HG03064 (cell line): ENCODE results near the gene ASPSCR1.
A peak's percentile ranks its signal among the peaks of the same experiment; 100 is the strongest.

Experiments used
- ATAC-seq: cut with Tn5 transposase; IDR thresholded peaks from one replicate; pipeline ENCODE4 v1.9.1; 2021; ENCODE audit warnings: low read depth; ENCODE audit not compliant: unreplicated experiment

The ASPSCR1 gene, protein sequence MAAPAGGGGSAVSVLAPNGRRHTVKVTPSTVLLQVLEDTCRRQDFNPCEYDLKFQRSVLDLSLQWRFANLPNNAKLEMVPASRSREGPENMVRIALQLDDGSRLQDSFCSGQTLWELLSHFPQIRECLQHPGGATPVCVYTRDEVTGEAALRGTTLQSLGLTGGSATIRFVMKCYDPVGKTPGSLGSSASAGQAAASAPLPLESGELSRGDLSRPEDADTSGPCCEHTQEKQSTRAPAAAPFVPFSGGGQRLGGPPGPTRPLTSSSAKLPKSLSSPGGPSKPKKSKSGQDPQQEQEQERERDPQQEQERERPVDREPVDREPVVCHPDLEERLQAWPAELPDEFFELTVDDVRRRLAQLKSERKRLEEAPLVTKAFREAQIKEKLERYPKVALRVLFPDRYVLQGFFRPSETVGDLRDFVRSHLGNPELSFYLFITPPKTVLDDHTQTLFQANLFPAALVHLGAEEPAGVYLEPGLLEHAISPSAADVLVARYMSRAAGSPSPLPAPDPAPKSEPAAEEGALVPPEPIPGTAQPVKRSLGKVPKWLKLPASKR

DNA sequence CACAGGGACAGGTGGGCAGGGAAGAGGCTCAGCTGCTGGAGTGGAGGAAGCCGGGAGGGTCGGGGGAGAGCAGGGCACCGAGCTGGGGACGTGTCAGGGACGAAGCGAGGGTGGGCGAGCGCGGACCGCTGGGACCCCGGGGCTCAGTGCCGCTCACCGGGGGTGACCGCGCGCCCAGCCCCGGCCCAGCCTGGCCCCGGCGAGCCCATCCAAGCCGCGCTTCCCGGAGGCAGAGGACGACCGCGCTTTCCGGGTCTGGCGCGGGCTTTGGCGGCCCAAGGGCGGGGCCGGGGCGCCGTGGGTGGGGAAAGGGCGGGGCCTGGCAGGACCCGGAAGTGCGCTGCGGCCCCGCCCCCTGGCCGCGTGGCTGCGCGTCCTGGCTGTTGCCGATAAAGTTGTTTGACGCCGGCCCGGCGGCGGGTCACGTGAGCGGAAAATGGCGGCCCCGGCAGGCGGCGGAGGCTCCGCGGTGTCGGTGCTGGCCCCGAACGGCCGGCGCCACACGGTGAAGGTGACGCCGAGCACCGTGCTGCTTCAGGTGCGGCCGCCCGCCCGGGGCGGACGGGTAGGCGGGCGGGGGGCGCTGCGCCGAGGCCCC, at the start of gene ASPSCR1:
ASPSCR1 (plus strand) TSS at position 419 of the 598 bp plus-strand sequence; CDS start at position 437, 18 bp downstream.
- ATAC-seq, result peak; percentile 72

DNA sequence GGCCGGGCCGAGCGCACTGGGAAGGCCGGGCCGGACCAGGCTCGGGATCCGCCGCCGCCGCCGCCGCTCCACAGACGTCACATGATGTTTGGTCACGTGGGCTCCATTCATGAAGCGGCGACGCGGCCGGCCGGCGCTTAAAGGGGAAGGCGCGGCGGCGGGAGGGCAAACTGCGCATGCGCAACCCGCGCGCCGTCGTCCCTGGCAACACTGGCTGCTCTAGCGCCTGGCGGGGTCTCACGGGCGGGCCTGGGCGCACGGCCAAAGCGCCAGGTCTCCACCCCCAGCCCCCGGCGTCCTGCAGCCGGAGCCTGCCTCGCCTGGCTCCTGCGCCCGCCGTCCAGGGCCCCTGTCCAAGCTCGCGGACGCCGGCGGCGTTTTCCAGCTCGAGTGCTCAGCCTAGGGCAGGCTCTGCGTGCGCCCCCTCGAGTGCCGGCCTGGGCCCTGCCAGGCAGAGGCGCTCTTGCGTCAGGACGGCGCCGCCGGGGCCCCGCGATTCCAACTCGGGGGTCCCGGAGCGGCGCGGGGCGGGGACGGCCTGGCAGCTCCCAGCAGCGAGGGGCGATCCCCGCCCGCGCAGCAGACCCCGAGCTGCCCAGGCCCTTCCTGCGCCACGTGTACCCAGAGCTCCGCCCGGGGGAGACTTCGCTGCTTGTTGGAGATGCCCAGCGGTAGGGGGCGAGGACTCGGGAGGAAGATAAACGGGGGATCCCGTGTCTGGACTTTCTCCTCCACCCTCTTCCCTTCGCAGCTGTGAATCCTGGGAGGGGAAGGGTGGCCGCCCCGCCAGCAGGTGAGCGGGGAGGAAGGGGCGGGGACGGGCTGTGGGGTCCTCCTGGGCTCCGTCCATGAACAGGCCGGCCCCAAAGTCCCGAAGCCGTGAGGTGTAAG, 49.5 kb upstream of the ASPSCR1 start, which contains the start of gene MAFG:
MAFG (minus strand) TSS at position 83 of the 891 bp plus-strand sequence. CDS start 4,550 bp downstream, outside the sequence.
- peak; percentile 56 for ATAC-seq

DNA sequence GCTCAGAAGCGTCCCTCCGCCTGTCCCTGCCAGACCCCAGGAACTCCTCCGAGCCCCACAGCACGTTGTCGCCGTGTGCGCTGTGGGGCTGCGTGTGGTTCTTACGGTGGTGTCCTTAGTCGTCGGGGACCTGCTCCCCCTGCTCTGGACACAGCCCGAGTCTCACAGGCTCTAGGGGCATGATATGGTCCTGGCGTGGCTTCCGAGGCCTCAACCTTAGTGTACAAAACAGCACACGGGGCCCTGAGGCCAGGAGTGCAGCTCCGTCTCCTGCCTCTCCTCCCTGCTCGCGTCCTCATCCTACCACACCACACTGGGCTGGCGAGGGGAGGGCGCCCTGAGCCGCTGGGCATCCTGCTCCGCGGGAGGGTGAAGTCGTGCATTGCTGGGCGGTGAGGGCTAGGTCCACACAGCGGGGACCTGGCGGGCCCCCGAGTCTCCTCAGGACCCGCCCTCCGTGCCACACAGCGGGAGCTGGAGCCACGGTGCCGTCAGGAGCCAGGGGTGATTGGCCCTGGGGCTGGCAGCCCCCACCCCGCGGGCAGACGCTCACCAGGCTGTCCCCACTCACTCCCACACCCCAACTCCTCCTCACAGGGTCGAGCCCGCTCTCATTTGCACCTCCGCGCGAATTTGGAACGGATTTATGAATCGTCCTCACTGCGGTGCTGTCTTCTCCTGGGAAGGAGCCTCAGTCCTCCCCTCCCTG, 48.7 kb upstream of the ASPSCR1 start:
- ATAC-seq, result no peak

DNA sequence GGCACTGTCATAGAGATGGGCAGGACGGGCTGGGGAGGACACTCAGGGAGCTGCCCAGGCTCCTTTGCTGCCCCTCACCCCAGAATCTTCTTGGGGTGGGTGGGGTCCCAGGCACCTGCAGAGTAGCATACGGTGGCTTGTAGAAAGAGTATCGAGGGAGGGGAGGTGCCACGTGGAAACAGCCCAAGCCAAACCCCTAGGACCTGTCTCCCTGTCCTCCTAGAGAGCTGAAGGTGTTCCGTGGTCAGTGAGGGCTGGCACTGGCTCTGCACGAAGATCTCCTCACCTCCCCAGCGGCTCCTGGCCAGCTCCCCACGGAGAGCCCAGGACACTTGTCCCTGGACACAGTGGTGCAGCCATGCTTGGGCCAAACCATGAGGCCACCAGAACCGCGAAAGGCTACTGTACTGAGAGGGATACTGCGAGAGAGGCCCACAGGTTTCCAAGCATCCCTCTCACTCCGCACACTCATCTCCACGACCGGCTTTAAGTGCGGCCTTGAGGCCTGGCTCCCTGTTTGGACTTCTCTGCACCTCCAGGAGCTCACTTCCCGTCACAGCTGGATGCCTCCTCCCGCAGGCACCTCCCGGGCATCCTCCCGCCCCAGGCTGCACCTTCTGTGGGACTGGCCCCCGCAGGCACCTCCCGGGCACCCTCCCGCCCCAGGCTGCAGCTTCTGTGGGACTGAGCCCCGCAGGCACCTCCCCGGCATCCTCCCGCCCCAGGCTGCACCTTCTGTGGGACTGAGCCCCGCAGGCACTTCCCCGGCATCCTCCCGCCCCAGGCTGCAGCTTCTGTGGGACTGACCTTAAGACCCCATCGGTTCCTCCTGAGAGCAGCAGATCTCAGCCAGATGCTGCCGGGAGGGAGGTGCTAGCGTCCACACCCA, 47.9 kb upstream of the ASPSCR1 start:
- no peak for ATAC-seq

DNA sequence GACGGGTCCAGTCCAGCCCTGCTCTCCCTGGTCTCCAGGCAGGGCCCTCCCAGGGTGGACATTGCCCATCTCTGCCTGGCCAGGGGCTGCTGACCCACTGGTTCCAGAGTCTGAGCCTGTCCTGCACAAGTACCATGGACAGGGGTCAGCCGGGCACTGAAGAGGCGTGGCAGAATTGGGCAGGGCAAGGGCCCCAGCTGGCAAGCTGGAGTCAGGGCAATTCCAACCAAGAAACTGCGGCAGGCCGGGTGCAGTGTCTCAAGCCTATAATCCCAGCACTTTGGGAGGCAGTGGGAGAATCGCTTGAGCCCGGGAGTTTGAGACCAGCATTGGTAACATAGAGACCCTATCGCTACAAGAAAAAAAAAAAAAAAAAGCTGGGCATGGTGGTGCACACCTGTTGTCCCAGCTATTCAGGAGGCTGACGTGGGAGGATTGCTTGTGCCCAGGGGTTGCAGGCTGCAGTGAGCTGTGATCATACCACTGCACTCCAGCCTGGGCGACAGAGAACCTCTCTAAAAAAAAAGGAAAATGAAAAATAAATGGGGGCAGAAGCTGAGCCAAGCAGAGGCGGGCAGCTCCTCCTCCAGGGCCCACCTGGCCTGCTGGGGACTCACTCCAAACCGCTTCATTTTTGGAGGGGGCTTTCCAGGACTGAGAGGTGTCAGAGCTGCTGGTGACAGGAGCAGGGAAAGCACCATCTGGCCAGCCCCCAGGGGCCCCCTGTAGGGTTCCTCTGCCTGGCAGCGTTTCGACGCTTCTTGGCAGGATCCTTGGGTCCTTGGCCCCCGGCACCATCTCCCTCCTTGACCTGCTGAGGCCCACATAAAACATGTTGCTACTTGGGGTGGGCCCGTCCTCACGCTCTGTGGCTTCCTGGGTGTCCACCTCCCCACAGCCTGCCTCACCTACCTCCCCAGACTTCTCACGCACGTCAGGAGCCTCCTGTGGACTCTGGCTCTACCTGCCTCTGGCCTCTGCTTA, 47.0 kb upstream of the ASPSCR1 start:
- no peak for ATAC-seq

DNA sequence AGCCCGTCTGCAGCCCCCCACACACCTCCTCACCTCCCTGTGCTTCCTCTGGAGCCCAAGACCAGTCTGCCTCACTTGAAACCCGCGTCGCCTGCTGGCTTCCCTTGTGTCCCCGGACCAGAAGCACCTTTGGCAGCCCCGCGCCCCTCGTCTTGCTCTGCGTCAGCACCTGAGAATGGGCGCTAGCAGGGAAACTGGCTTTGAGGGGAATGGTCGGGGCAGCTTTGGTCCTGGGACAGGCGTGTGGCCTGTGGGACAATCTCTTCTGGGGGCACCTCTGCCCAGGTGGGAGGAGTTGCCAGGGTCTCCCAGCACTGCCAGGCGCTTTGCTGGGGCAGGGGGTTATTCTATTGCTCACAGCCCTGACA, 46.3 kb upstream of the ASPSCR1 start:
- no peak for ATAC-seq

DNA sequence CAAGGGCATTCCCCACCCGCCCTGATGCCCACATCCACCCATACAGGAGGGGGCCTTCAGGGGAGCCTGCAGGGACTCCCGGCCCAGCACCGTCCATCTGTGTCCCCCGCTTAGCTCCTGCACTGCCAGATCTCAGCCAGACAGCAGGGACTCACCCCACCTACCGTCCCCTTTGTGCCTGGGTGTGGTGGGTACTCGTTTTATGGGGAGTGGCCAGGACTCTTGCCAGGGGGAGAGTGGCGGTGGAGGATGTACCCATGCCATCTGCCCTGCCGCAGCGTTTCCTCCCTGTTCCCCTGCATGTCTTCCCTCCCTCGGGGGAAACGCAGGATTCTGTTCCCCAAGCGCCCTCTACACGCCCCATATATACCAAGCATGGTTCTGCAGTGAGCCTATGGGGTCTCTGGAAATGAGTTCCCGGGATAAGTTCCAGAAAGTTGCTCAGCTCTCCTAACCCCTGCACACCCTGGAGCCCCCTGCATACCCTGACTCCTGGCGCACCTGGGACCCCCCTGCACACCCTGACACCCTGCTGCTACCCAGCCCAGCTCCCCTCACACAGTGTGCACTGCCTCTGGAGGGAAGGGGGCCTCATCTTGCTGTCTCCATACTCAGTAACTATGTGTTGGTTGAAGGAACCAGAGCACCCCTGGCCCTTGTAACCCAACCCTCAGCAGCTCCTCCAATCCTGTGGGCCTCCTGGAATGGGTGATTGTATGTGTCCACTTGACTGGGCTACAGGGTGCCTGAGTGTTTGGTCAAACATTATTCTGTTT, 45.7 kb upstream of the ASPSCR1 start:
- no peak for ATAC-seq

DNA sequence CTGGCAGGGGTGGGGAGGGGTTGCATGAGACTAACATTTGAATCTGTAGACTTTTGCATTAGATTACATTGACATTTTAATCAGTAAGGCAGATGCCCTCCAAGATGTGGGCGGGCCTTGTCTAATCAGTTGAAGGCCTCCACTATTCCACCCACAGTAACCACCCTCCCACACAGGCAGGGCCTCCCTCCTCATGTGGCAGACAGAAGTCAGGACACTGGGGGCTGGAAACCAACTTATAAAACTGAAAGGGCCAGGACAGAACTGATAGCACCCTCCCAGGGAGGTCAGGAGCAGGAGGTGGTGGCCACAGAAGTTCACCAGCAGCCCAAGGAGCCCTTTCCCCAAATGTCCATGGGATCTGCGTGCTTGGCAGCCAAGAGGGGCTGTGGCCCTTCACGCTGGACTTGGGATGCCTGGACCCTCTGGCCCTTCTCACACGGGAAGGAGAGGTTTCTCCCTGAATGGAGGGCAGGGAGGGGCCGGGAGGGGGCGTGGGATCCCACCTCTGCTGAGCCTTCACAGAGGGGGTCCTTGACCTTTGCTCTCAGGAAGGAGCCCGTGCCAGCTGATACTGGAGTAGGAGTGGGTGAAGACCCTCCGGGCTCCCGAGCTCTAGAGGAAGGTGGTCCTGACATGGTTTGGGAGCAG, 45.0 kb upstream of the ASPSCR1 start:
- no peak for ATAC-seq

DNA sequence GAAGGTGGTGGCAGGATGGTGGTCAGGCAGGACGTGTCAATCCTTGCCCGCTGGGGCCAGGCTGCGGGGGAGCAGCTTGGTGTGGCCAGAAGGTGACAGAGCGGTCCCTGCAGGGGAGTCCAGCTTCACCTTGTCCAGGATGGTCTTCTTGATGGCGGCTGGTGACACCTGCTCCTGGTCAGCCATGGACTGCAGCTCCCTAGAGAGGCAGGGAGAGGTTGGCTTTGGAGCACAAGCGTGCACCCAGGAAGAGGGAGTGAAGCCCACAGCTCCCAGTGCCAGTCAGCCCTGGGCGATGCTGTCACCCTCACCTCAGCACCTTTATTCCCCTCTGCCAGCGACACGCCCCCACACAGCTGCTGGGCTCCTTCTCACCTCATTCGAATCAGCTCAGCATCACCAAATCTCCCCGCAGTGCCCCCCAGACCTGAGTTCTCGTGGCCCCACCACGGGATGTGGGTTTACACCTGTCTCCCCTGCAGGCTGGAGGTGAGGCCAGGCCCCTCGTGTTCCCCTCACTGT, 44.2 kb upstream of the ASPSCR1 start:
- no peak for ATAC-seq

DNA sequence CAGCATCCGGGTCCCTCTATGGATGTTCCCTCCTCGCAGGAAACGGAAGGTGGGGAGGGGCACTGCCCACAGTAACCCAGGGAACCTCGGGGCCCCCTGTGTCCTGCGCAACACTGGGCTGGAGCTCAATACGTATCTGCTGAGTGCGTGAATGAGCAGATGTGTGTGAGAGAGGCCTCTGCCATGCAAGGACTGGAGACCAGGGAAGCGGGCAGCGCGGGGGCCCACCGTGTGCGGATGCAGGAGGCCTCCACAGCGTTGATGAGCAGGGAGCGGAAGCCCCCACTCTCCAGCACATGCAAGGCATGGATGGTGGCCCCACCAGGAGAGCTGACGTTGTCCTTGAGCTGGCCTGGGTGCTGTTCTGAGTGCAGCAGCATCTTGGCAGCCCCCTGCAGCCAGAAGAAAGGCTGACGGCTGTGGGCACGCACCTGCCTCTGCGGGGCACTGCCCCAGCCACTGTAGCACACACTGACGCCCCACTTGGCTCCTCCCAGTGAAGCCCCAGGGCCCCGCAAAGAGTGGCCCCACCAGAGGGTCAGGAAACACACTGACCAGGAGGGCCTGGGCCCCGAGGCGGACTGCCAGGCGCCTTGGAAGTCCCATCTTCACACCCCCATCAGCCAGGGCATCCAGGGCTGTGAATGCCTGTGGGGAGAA, 43.2 kb upstream of the ASPSCR1 start:
- ATAC-seq, result no peak

DNA sequence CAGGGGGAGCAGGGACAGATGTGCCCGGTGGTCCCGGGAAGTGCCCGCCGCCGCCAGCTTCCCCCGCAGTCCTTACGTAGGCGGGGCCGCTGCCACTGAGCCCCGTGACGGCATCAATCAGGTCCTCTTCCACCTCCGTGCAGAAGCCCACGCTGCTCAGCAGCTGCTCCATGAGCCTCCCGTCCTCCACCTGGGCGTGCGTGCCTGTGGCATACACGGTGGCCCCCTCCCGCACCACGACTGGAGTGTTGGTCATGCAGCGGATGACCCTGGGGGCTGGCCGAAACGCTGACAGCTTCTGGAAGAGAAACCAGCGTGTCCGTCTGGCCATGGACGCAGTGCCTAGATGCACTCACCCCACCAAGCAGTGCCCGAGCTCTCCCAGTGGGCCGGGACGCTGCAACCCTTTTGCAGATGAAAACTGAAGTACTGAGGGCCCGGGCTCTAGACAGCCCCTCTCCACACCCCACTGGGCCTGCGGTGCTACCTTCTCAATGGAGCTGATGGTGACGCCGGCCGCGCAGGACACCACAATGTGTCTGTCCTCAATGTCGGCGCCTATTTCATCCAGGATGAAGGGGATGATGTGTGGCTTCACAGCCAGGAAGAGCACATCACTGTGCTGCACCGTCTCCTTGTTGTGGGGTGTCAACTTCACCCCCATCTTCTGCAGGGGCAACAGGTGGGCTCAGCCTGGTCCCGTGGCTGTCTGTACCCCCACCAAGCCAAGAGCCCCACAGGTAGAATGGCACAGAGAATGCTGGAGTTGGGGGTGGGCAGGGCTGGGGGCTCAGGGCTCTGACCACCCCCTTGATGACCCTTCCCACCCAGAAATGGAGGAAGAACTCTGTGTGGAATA, 42.4 kb upstream of the ASPSCR1 start:
- ATAC-seq, result no peak

DNA sequence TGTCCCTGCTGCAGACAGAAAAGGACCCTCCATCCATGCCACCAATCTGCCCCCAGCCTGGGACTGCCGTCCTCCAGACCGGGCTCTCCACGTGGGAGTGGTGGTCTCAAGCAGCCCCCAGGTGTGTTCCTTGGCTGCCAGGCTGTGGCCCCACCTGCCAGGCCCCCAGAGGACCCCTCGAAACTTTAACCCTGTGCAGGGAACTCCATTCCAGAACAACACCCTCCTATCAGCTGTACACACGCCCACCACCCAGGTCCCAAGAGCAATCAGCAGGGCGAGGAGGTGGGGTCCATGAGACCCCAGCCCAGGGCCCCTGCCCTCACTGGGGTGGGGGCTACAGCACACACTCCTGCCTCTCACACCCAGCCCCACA, 41.7 kb upstream of the ASPSCR1 start:
- ATAC-seq, result no peak

DNA sequence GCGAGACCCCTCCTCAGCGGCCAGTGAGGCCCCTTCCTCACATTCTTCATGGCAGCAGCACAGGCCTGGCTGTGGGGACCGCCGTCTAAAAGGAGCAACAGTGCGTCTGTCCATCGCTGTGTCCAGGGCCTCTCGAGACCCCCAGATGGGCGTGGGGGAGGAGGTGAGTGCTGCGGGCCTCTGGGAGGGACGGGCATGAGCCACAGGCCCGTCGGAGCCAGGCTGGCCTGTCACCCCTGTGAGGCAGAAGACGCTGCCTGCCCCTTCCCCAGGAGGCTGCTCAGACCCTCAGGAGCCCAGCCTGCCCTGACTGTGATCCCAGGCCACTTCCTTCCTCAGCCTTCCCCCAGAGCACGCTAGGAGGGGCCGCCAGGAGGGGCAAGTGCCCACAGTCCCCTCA, 38.2 kb upstream of the ASPSCR1 start:
- no peak for ATAC-seq

DNA sequence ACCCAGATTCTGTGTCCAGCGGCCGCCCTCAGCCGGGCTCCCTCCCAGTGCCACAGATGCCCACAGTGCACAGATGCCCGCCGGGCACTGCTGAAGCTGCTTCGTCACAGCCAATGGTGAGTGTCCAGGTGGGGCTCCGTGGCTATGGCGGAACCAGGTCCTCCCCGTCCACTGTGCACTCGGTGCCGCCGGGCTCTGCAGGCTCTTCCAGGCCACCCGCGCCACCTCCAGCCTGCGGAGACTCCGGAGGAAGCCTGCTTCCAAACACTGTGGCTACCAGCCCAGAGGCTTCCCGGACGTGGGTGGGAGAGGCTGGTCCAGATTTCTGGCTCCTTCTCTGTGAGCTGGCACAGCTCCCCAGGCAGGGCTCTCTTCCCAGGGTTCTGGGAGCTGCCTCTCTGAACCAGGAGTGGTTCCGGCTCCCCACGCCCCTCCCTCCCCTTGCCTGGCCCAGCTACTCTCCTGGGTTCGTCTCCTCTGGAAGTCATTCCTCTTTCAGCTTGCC, 37.5 kb upstream of the ASPSCR1 start:
- no peak for ATAC-seq
